Kidney epithelial cell (primary cell): ENCODE results near the gene KCNB1. TPM values are rescaled to one million over a fixed set of nuclear protein-coding genes. Genes with fewer than 3 reads are reported as not detected.

Source experiments
- DNase-seq: peaks from one replicate; pipeline ENCODE4 v3.0.0-alpha.2; 2010; ENCODE audit warnings: low read depth
- H3K27me3 ChIP-seq: 2 replicates; pipeline ENCODE4 v1.6.0; 2011; ENCODE audit warnings: low read length; ENCODE audit not compliant: control insufficient read depth, insufficient read depth
- H3K36me3 ChIP-seq: 2 replicates; pipeline ENCODE4 v1.5.1; 2011; ENCODE audit warnings: low read length; ENCODE audit not compliant: control insufficient read depth, insufficient read depth
- H3K4me3 ChIP-seq: 2 replicates; pipeline ENCODE4 v1.5.1; 2011; ENCODE audit warnings: low read depth, mild to moderate bottlenecking, control low read depth, low read length
- total RNA-seq: library from RNA; depleted of rRNA; stranded (reverse); fragments of >200 nt; gene quantifications from 2 replicates; pipeline ENCODE4 v1.2.3, GENCODE V29; 2015
- TF ChIP-seq, protein P1 (sequence below): IDR thresholded peaks from 2 replicates; pipeline ENCODE4 v1.5.1; 2011; ENCODE audit warnings: mild to moderate bottlenecking, moderate library complexity, low read length, control low read depth, inconsistent platforms; ENCODE audit not compliant: insufficient read depth, poor library complexity, severe bottlenecking

The KCNB1 gene
- total RNA-seq, 1 donor from 2014 or later = not detected

DNA sequence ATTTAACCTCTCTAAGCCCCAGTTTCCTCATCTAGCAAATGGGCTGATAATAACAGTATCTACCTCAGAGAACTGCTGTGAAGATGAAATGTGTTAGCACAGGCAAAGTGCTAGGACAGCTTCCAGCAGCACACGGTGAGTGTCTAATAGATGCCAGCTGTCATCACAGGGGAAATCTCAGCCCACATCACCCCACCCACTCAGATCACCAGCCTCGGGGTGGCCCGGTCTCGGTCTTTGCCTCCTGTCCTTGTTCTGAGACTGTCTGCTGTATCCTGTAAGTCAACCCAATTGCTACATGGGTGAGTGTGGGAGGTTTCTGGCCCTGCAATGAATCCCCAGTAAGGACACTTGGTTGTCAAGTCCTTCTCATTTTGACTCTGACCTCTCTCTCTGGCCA lies 105.1 kb downstream of the KCNB1 start:
- Histone ChIP-seq H3K36me3 (no peaks in the 10 kb centered on the region), H3K27me3 (peaks cover 14% of the 10 kb centered on the region), H3K4me3 (no peak overlapping the region)
- TF ChIP-seq, protein P1, sequence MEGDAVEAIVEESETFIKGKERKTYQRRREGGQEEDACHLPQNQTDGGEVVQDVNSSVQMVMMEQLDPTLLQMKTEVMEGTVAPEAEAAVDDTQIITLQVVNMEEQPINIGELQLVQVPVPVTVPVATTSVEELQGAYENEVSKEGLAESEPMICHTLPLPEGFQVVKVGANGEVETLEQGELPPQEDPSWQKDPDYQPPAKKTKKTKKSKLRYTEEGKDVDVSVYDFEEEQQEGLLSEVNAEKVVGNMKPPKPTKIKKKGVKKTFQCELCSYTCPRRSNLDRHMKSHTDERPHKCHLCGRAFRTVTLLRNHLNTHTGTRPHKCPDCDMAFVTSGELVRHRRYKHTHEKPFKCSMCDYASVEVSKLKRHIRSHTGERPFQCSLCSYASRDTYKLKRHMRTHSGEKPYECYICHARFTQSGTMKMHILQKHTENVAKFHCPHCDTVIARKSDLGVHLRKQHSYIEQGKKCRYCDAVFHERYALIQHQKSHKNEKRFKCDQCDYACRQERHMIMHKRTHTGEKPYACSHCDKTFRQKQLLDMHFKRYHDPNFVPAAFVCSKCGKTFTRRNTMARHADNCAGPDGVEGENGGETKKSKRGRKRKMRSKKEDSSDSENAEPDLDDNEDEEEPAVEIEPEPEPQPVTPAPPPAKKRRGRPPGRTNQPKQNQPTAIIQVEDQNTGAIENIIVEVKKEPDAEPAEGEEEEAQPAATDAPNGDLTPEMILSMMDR = no peak
- no peak for DNase-seq

DNA sequence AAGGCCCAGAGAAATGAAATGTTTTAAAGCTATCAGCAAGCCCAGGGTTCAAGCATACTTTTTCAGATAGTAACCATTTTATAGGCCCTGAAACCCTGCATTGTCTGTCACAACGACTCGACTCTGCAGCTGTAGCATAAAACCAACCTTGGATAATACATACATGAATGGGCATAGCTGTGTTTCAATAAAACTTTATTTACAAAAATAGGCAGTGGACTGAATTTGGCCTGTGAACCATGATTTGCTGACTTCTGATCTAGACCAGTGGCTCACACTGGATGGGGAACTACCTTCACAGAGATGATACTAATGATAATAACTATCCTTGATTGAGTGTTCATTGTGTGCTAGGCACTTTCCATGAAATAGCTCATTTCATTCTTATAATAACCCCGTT lies 107.3 kb downstream of the KCNB1 start:
- H3K27me3 ChIP-seq = peaks cover 17% of the 10 kb centered on the region
- no peaks in the 10 kb centered on the region for H3K36me3 ChIP-seq
- DNase-seq = no peak
- no peak overlapping the region for H3K4me3 ChIP-seq
- TF ChIP-seq, protein P1 = no peak

DNA sequence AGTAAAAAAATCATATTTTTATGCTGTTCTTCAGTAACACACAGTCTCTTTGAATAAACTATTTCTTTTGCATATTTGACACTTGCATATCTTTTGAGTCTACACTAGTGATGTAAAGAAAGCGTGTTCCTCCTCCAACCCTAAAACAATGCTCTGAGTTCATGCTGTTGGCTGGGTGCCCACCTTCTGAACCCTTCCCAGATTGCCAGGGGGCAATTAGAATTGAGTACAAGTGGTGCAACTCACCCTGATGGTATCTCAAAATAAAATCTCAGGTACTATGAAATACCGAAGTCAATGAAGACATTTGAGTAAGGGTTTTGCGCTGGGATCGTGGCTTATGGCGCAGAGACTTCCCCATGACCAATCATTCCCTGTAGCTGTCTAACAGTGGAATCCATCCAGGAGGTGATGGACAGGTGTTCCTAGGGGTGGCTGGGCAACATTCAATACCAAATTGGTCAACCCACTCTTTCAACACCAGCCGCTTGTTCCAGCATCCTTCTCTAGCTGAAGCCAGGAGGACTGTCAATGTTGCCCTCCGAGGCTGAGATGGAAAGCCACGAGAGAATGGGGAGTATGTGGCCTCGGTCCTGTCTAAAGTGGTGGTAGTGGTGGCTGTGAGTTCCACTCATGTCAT lies 110.3 kb downstream of the KCNB1 start:
- Histone ChIP-seq H3K4me3 (no peak overlapping the region), H3K36me3 (no peaks in the 10 kb centered on the region), H3K27me3 (peaks cover 10% of the 10 kb centered on the region)
- no peak for DNase-seq
- TF ChIP-seq, protein P1 = no peak

DNA sequence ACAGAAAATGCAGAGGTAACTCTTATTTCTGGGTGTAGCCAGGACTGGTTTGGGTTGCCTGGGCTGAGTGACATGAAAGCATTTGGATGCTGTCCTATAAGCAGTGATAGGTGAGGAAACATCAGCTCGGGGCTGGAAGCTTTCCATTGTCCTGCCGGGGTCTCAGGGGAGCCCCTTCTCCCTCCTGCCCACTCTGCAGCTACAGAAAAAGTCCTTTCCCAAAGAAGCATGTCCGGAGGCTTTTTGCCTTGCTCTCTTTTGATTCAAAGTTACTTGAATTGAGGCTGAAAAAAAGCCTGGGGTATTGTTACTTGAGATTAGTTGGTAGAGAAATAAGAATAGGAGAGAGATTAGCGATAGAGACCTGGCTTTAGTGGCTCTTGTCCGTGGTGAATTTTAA lies 113.9 kb downstream of the KCNB1 start:
- Histone ChIP-seq H3K4me3 (no peak overlapping the region), H3K36me3 (no peaks in the 10 kb centered on the region), H3K27me3 (peaks cover 7% of the 10 kb centered on the region)
- no peak for DNase-seq
- TF ChIP-seq, protein P1 = no peak

DNA sequence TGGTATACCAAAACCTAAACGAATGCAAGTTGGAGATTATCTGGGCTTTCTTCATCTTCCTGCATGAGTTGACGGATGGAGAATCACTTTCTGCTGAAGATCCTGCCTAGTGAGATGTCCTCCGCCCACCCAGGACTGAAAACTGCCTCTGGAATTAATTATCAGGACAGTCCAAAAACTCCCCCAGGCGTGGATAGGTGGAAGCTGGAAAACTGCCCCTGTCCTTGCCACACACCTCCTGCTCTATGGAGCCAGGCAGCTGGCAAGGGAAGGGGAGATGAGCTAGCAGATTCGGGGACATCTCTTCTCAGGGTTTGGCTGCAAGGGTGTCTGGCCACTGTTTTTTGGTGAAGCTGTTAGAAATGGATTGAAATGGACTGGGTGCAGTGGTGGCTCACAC lies 115.4 kb downstream of the KCNB1 start:
- TF ChIP-seq, protein P1 = no peak
- H3K4me3 ChIP-seq = no peak overlapping the region
- H3K36me3 ChIP-seq = no peaks in the 10 kb centered on the region
- DNase-seq = no peak
- peaks cover 9% of the 10 kb centered on the region for H3K27me3 ChIP-seq

DNA sequence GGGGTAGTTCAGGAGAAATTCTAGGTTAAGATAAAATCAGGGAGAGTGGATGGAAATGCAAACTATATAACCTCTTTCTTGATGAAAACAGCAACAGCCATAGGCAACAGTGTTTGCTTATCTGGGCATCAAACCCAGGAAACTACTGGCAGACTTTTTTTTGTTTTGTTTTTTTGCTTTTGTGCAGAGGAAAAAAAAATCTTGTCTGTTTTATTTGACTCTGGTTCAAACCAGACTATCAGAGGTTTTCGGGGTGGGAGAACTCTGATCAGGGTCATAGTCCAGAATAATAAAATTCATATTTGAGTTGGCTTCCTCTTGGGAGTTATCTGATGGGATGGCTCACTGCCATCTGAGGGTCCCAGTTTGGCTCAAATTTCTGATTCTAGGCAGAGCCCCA lies 115.8 kb downstream of the KCNB1 start:
- no peak overlapping the region for H3K4me3 ChIP-seq
- DNase-seq = no peak
- H3K27me3 ChIP-seq = peaks cover 9% of the 10 kb centered on the region
- TF ChIP-seq, protein P1 = no peak
- H3K36me3 ChIP-seq = no peaks in the 10 kb centered on the region
